A673 (cell line): ENCODE measurements around the gene MAT1A. TPM values are rescaled to one million over a fixed set of nuclear protein-coding genes. Genes with fewer than 3 reads are reported as not detected.
"Not testable (repeated sequence)": the region's sequence is repeated elsewhere in the genome, so short reads cannot be mapped to it uniquely, and the experiment has no call there.

Experiments used
- BruUV-seq: library from RNA; stranded (reverse); fragments of 400-500 nt; replicated peaks from 2 replicates; lab custom pipeline; 2021; lab: Mats Ljungman, UMichigan
- CTCF ChIA-PET: fragments of 300-600 bp; sonication (Branson Sonifier 250); formaldehyde crosslinking; loops from one replicate; lab custom pipeline; 2022; ENCODE audit warnings: antibody characterized with exemption; lab: Charles Lee
- POLR2A ChIA-PET: fragments of 300-600 bp; sonication (Branson Sonifier 250); formaldehyde crosslinking; loops from one replicate; lab custom pipeline; 2022; ENCODE audit warnings: antibody characterized with exemption; ENCODE audit not compliant: low non-redundant PET; lab: Charles Lee
- DNase-seq: peaks from one replicate; pipeline ENCODE4 v3.0.0-alpha.2; 2015; ENCODE audit warnings: low spot score
- H3K27ac ChIP-seq: fragments of 200-600 bp; sonication (generic); 2 replicates; pipeline ENCODE4 v1.5.1; 2016; ENCODE audit warnings: mixed run types, low read depth, mild to moderate bottlenecking, mixed read lengths, antibody characterized with exemption, low read length; ENCODE audit not compliant: poor library complexity, severe bottlenecking
- H3K27me3 ChIP-seq: fragments of 200-600 bp; sonication (generic); replicated peaks from 2 replicates; pipeline ENCODE4 v1.6.1; 2017; ENCODE audit warnings: mixed run types, low read depth, mild to moderate bottlenecking, mixed read lengths, antibody characterized with exemption, low read length; ENCODE audit not compliant: insufficient read depth, poor library complexity
- H3K36me3 ChIP-seq: fragments of 200-600 bp; sonication (generic); 2 replicates; pipeline ENCODE4 v1.6.1; 2016; ENCODE audit warnings: mixed run types, mild to moderate bottlenecking, mixed read lengths, antibody characterized with exemption, low read length; ENCODE audit not compliant: insufficient read depth, poor library complexity, severe bottlenecking
- H3K4me1 ChIP-seq: fragments of 200-600 bp; sonication (generic); 2 replicates; pipeline ENCODE4 v1.6.1; 2017; ENCODE audit warnings: mixed run types, mild to moderate bottlenecking, mixed read lengths, antibody characterized with exemption, low read length; ENCODE audit not compliant: insufficient read depth, poor library complexity, severe bottlenecking
- H3K4me3 ChIP-seq: fragments of 200-600 bp; sonication (generic); 2 replicates; pipeline ENCODE4 v1.5.1; 2016; ENCODE audit warnings: low read depth, mixed run types, mild to moderate bottlenecking, mixed read lengths, low read length; ENCODE audit not compliant: poor library complexity, severe bottlenecking
- H3K9me3 ChIP-seq: fragments of 200-600 bp; sonication (generic); 2 replicates; pipeline ENCODE4 v1.6.1; 2016; ENCODE audit warnings: mixed run types, low read depth, mild to moderate bottlenecking, mixed read lengths, antibody characterized with exemption, low read length; ENCODE audit not compliant: poor library complexity, severe bottlenecking
- EZH2 ChIP-seq: fragments of 200-600 bp; sonication (generic); IDR thresholded peaks from 2 replicates; pipeline ENCODE4 v1.6.1; 2017; ENCODE audit warnings: borderline replicate concordance, low read depth, mild to moderate bottlenecking, mixed read lengths, antibody characterized with exemption, low read length; ENCODE audit not compliant: poor library complexity, severe bottlenecking
- intact Hi-C: fragments of 100-400 bp; cut with micrococcal nuclease; formaldehyde crosslinking; loops from one replicate; pipeline ENCODE4 v1.10.0; 2022; ENCODE audit not compliant: unreplicated experiment
- total RNA-seq: library from RNA; stranded (reverse); gene quantifications from 2 replicates; pipeline ENCODE4 v1.2.3, GENCODE V29; 2021
- TF ChIP-seq, protein P1 (sequence below): fragments of 300-800, 200-600 bp; sonication (generic); conservative IDR thresholded peaks from 2 replicates; pipeline ENCODE4 v1.5.1; 2017; ENCODE audit warnings: low read depth, mild to moderate bottlenecking, antibody characterized with exemption, low read length, moderate library complexity, mixed read lengths

The MAT1A gene
- total RNA-seq, 1 experiment from 2014 or later, result not detected

DNA sequence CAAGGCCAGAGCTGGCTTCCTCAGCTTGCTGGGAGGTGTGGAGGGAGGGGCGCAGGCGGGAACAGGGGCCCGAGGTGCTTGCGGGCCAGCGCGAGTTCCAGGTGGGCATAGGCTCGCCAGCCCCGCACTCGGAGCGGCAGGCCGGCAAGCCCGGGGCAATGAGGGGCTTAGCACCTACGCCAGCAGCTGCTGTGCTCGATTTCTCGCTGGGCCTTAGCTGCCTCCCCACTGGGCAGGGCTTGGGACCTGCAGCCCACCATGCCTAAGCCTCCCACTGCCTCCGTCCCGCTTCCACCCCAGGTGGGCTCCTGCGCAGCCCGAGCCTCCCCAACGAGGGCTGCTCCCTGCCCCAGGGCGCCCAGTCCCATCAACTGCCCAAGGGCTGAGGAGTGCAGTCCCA, 25.9 kb upstream of the MAT1A start:
- no peak overlapping the region for H3K4me3 ChIP-seq
- DNase-seq, result no peak
- intact Hi-C loops, result no loop called here

DNA sequence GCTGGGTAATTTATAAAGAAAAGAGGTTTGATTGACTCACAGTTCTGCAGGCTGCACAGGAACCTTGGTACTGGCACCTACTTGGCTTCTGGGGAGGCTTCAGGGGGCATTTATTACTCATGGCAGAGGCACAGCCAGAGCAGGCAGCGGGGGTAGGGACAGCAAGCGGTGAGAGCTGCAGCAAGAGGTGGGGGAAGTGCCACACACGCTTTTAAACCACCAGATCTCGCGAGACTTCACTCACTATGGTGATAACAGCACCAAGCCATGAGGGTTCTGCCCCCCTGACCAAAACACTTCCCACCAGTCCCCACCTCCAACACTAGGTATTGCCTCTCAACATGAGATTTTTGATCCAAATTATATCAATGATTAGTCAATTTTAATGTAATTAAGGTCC, 24.1 kb upstream of the MAT1A start:
- BruUV-seq, result no TSS peak
- POLR2A ChIA-PET, result no interaction called here
- CTCF ChIA-PET, result no interaction called here
- H3K4me3 ChIP-seq, result no peak overlapping the region
- H3K9me3 ChIP-seq, result peaks cover 4% of the 10 kb centered on the region
- intact Hi-C loops, result no loop called here
- no peak overlapping the region for H3K27ac ChIP-seq
- TF ChIP-seq, protein P1, sequence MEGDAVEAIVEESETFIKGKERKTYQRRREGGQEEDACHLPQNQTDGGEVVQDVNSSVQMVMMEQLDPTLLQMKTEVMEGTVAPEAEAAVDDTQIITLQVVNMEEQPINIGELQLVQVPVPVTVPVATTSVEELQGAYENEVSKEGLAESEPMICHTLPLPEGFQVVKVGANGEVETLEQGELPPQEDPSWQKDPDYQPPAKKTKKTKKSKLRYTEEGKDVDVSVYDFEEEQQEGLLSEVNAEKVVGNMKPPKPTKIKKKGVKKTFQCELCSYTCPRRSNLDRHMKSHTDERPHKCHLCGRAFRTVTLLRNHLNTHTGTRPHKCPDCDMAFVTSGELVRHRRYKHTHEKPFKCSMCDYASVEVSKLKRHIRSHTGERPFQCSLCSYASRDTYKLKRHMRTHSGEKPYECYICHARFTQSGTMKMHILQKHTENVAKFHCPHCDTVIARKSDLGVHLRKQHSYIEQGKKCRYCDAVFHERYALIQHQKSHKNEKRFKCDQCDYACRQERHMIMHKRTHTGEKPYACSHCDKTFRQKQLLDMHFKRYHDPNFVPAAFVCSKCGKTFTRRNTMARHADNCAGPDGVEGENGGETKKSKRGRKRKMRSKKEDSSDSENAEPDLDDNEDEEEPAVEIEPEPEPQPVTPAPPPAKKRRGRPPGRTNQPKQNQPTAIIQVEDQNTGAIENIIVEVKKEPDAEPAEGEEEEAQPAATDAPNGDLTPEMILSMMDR, result no peak
- no peak for TF ChIP-seq EZH2
- no peaks in the 10 kb centered on the region for H3K36me3 ChIP-seq
- no peaks in the 10 kb centered on the region for H3K27me3 ChIP-seq
- no peaks in the 10 kb centered on the region for H3K4me1 ChIP-seq
- no peak for DNase-seq

More for the DNA sequence above, 25.9 kb upstream of the MAT1A start:
- TF ChIP-seq, protein P1, result no peak
- no peak for TF ChIP-seq EZH2
- Histone ChIP-seq H3K9me3 (peaks cover 4% of the 10 kb centered on the region), H3K27ac (no peak overlapping the region), H3K27me3 (no peaks in the 10 kb centered on the region), H3K36me3 (no peaks in the 10 kb centered on the region), H3K4me1 (no peaks in the 10 kb centered on the region)
- no TSS peak for BruUV-seq
- ChIA-PET POLR2A (no interaction called here), CTCF (no interaction called here)

DNA sequence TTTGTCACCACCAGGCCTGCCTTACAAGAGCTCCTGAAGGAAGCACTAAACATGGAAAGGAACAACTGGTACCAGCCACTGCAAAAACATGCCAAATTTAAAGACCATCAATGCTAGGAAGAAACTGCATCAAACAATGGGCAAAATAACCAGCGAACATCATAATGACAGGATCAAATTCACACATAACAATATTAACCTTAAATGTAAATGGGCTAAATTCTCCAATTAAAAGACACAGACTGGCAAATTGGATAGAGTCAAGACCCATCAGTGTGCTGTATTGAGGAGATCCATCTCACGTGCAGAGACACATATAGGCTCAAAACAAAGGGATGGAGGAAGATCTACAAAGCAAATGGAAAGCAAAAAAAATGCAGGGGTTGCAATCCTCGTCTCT, 16.5 kb upstream of the MAT1A start:
- intact Hi-C loops, H3K27me3 ChIP-seq, BruUV-seq, H3K4me1 ChIP-seq, POLR2A ChIA-PET, DNase-seq, H3K27ac ChIP-seq, H3K9me3 ChIP-seq, H3K4me3 ChIP-seq, H3K36me3 ChIP-seq, CTCF ChIA-PET: not testable (repeated sequence)

DNA sequence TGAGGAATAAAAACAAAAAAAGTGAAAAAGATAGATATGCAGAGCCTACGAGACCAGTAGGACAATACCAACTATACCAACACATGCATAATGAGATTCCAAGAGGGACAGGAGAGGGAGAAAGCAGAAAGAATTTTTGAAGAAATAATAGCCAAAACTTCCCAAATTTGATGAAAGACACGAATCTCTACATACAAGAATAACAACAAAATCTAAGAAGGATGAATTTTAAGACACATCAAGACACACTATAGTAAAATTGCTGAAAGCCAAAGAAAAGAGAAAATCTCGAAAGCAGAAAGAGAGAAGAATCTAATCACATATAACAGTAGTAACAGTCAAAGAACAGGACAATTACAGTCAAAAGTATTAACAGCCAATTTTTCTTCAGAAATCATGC, 7.5 kb upstream of the MAT1A start:
- POLR2A ChIA-PET, result no interaction called here
- BruUV-seq, result no TSS peak
- CTCF ChIA-PET, result no interaction called here

More for the DNA sequence above, 7.5 kb upstream of the MAT1A start:
- Histone ChIP-seq H3K9me3 (no peaks in the 10 kb centered on the region), H3K27me3 (no peaks in the 10 kb centered on the region), H3K36me3 (no peaks in the 10 kb centered on the region), H3K4me1 (no peaks in the 10 kb centered on the region), H3K27ac (no peak overlapping the region), H3K4me3 (no peak overlapping the region)
- TF ChIP-seq, protein P1, result no peak
- no peak for TF ChIP-seq EZH2
- intact Hi-C loops, result no loop called here
- DNase-seq, result no peak
